Measurements from ENCODE around the gene RASGRF1. TPM values are rescaled to one million over a fixed set of nuclear protein-coding genes. Genes with fewer than 3 reads are reported as not detected.

Gene RASGRF1
- total and polyA plus RNA-seq, 11 donors = 0.12 to 0.40 (median 0.25) TPM; not detected in 8

GRCh38 chr15:79132361-79132760, 41.8 kb upstream of the RASGRF1 start:
- Histone ChIP-seq H3K27ac (no peak overlapping the region), H3K27me3 (peaks cover 0 to 17% (median 3%) of the 10 kb centered on the region in 9 donors), H3K9me3 (peaks cover 0 to 25% (median 3%) of the 10 kb centered on the region in 12 donors), H3K4me3 (no peak overlapping the region), H3K4me1 (no peaks in the 10 kb centered on the region), H3K36me3 (no peaks in the 10 kb centered on the region)
- ATAC-seq = no peak
- intact Hi-C loops (cut with DNase I) = no loop called here
- no peak for TF ChIP-seq POLR2A (IDR thresholded peaks at IDR 0.05)
- no peak for TF ChIP-seq CTCF (IDR thresholded peaks at IDR 0.05)
- DNase-seq = no peak

- H3K36me3 ChIP-seq = no peaks in the 10 kb centered on the region
- H3K27me3 ChIP-seq = peaks cover 0 to 22% (median 3%) of the 10 kb centered on the region in 9 donors
- DNase-seq (no peak), ATAC-seq (no peak)
- 55 to 72% (median 66%) methylated on average over 4 of the region's 4 CpGs for WGBS, 4 donors
- intact Hi-C loops (cut with DNase I) = no loop called here
- no peaks in the 10 kb centered on the region for H3K4me1 ChIP-seq
- no peak overlapping the region for H3K4me3 ChIP-seq
- no peak overlapping the region for H3K27ac ChIP-seq
- TF ChIP-seq CTCF (IDR thresholded peaks at IDR 0.05) = peak in 1 of 12 donors; percentile 30
- TF ChIP-seq POLR2A (IDR thresholded peaks at IDR 0.05) = no peak
- H3K9me3 ChIP-seq = peaks cover 0 to 25% (median 3%) of the 10 kb centered on the region in 12 donors
These were observed 40.1 kb upstream of the RASGRF1 start for GRCh38 chr15:79130535-79131130.

GRCh38 chr15:79129235-79129634, 38.7 kb upstream of the RASGRF1 start:
- Histone ChIP-seq H3K4me1 (no peaks in the 10 kb centered on the region), H3K36me3 (no peaks in the 10 kb centered on the region), H3K27me3 (peaks cover 0 to 17% (median 0%) of the 10 kb centered on the region in 9 donors), H3K9me3 (peaks cover 0 to 25% (median 3%) of the 10 kb centered on the region in 12 donors), H3K4me3 (no peak overlapping the region), H3K27ac (no peak overlapping the region)
- TF ChIP-seq POLR2A (IDR thresholded peaks at IDR 0.05) = no peak
- TF ChIP-seq CTCF (IDR thresholded peaks at IDR 0.05) = no peak
- ATAC-seq = no peak
- no peak for DNase-seq
- intact Hi-C loops (cut with DNase I) = no loop called here
- 71 to 84% (median 82%) methylated on average over 3 of the region's 3 CpGs for WGBS, 4 donors

GRCh38 chr15:79128556-79128955, 38.0 kb upstream of the RASGRF1 start:
- no peak for DNase-seq
- WGBS, 4 donors = 52 to 81% (median 70%) methylated on average over 3 of the region's 3 CpGs
- Histone ChIP-seq H3K27ac (no peak overlapping the region), H3K4me1 (no peaks in the 10 kb centered on the region), H3K36me3 (no peaks in the 10 kb centered on the region), H3K4me3 (no peak overlapping the region), H3K27me3 (peaks cover 0 to 14% (median 0%) of the 10 kb centered on the region in 9 donors), H3K9me3 (peaks cover 0 to 25% (median 3%) of the 10 kb centered on the region in 12 donors)
- intact Hi-C loops (cut with DNase I) = no loop called here
- ATAC-seq = no peak
- TF ChIP-seq CTCF (IDR thresholded peaks at IDR 0.05) (no peak), POLR2A (IDR thresholded peaks at IDR 0.05) (no peak)
